PFSK-1 (cell line): ENCODE results near the gene GPR18.

Experiments
- POLR2AphosphoS5 ChIP-seq: IDR thresholded peaks from 2 replicates; pipeline ENCODE4 v1.6.1; 2012; ENCODE audit warnings: low read depth, mild to moderate bottlenecking, control low read depth, low read length, moderate library complexity
- SIN3A ChIP-seq: IDR thresholded peaks from 2 replicates; pipeline ENCODE4 v1.6.1; 2012; ENCODE audit warnings: mild to moderate bottlenecking, low read length, moderate library complexity, borderline replicate concordance; ENCODE audit not compliant: insufficient read depth

DNA sequence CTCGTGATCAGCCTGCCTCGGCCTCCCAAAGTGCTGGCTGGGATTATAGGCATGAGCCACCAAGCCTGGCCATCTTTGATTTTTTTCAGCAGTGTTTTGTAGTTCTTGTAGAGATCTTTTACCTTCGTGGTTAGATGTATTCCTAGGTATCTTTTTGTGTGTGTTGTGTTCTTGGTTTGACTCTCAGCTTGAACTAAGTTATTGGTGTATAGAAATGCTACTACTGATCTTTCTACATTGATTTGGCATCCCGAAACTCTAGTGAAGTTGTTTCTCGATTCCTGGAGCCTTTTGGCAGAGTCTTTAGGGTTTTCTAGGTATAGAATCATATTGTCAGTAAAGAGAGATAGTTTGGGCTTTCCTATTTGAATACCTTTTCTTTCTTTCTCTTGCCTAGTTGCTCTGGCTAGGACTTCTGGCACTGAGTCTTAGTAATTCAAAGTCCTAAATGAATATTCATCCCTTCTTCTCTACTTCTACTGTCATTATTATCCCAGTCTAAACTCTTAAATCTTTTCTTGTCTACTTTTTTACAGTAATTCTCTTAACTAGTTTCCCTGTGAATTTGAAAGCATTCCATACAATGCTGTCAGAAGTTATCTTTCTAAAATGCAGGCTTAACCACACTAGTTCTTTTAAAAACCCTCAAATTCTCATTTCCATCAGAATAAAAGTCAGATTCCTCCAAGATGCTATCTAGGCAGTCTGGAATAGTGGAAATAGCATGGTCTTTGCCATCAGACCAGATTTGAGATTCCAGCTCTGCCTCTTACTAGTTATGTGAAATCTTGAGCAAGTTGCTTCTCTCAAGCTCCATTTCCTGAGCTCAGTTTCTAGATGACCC is 7.0 kb downstream of the GPR18 start:
- no peak for TF ChIP-seq SIN3A
- no peak for TF ChIP-seq POLR2AphosphoS5
